NCI-H2227 treated with DMSO at 0.1 percent for 48 hours (cell line): Measurements from ENCODE around the gene PHACTR3.
A peak's percentile ranks its signal among the peaks of the same experiment; 100 is the strongest.

Experiments
- DNase-seq: peaks from one replicate; lab custom pipeline; 2025; lab: John Stamatoyannopoulos, UW

Gene PHACTR3

DNA sequence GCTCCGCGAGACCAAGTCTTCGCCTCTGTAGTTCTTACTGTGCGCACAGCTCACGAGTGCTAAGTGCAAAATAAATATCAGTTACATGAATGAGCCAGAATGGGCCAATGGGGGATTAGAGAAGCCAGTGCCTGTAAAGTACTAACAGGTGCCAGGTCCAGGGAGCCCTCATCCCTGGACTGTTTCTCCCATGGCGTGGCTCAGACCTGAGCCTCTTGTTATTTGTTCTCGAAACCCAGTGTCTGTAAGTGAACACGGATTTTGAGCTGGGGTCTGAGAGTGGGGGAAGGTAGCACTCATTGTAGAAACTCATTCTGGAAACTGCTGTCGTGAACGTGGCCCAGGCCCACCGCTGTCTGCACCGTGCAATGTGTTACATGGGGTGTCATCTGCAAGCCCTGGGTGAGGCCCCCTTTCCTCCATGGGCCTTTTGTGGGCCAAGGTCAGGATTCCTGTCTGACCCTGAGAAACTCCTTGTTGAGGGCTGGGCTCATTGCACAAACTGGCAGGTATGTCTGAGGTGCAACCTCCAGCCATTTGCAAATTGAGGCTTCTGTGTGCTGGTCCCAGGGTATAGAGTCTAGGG, 174.4 kb downstream of the PHACTR3 start:
- no peak for DNase-seq

DNA sequence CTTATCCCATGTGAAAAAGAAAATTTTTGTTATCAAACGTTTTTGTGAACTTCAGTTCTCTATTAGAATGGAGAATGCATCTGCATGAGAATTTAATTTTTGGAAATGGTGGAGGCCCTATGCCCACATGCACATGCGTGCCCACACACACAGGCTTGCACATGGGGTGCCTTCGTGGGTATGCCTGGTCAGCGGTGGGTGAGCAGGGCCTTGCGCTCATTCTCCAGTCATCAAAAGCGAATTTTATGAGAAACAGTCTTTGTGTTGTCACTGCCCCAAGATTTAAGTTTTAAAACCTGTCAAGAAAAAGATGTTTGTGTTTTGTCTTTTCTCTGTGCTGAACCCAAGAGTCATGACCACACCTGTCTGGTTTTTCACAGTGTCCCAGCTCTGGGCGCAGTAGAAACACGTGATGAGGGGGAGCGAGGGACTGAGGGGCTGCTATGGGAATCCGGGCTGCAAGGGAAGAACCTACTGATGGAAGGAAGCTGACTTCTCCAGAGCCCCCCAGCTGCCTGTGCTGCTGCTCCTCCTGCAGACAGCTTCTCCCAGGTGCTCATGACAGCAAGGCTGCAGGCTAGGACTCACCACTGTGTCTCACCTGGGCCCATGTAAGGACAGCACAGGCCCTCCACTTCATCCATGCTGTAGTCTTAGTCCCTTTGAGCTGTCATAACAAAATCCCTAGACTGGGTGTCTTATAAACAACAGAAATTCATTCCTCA, 175.5 kb downstream of the PHACTR3 start:
- no peak for DNase-seq

DNA sequence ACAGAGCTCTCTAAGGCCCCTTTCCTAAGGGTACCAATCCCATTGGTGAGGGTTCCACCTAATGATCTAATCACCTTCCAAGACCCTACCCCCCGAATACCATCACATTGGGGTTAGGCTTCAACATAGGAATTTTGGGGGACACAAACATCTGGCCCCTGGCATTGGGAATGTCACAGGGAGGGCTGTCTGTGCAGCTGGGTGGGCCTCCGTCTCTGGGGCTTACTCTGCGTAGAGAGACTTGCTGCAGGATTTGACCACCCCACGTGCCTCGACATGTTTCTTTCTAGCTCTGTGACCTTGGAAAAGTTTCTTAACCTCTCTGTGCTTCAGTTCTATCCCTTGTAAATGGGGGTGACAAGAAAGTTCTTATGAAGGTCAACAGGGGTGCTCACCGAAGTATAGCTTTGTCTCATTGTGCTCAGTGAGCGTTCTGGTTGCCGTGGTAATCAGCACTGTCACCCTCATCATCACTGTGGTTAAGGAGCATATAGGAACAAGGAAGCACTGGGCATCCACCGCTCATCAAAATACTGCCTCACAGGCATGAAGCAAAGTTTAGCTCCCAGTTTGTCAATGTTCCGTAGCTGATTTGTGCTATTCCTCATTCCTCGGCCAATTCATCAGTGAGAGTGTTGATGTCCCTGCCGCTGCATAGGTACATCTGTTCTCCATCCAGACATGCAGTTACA, 176.3 kb downstream of the PHACTR3 start:
- DNase-seq: no peak

DNA sequence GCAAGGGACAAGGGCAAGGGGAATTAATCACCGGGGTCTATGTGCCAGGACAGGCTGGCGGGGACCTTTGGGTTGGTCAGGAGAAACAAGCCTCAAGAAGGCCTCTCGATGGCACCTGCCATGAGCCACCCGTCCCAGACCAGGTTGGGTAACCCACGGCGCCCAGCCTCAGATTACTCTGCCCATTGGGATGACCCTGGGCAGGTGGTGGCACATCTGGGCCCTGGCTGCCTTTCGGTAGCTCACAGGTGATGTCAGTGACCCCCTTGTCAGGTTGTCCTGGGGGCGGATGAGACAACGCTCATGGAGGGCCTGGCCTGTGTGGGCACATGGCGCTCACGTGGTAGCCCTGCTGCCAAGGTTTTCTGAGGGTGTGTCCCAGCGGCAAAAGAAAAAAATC, 176.9 kb downstream of the PHACTR3 start:
- no peak for DNase-seq

DNA sequence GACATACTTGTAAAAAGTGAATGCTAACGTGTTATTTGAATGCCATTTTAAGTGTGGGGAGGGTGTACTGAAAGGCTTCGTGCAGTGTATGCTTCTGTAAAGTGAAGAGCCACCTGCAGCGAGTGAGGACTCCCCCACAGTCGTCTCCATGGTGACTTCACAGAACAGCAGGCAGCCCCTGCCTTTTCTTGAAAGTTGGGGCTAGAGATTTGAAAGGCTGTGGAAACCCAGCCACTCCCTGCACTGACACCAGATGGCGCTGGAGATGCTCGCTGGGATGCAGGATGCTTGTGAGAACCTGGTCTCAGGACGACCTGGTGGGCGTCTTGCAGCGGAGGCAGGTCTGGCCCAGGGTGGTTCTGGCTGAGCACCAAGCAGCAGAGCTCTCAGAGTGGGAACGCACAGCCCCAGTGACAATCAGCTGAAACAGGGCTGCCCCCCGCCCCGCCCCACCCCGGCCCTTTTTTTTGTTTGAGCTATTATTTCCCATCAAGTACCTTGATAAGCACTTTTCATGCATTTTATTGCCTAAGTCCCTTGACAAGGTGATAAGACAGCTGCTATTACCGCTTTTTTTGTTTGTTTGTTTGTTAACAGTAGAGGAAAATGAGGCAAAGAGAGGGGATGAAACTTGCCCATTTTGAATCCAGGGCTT, 178.8 kb downstream of the PHACTR3 start:
- DNase-seq: peak; percentile 55

DNA sequence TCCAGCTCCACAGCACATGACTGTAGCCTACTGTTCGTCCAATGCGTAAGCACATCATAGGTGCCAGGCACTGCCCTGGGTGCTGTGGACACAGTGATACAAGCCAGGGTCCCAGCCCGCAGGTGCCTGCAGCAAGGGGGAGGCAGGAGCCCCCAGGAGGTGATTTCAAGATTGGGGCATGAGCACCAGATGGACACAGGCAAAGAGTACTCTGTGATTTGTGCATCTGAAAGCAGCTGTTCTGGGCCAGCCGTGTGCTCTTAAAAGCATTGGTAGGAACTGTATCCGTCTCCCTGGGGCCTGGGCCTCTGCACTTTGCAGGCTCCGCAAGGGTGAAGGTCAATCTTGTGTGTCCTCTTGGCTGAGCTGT, 179.3 kb downstream of the PHACTR3 start:
- DNase-seq: no peak

DNA sequence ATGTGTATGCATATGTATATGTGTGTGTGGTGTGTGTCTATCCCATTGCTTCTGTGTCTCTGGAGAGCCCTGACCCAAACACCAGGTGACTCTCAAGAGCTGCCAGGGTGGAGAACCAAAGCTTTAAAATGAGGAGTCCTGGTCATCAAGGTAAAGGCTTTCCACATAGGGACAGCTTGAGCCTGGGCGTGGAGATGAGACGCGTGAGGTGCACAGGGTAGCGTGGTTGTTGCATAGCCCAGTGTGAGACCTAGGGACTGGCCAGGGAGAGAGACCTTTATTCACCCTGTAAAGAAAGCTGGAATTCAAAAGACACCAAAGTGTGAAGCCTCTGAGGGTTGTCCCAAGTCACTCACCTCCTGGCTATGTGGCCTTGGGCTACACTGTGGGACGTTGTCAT, 180.0 kb downstream of the PHACTR3 start:
- no peak for DNase-seq

DNA sequence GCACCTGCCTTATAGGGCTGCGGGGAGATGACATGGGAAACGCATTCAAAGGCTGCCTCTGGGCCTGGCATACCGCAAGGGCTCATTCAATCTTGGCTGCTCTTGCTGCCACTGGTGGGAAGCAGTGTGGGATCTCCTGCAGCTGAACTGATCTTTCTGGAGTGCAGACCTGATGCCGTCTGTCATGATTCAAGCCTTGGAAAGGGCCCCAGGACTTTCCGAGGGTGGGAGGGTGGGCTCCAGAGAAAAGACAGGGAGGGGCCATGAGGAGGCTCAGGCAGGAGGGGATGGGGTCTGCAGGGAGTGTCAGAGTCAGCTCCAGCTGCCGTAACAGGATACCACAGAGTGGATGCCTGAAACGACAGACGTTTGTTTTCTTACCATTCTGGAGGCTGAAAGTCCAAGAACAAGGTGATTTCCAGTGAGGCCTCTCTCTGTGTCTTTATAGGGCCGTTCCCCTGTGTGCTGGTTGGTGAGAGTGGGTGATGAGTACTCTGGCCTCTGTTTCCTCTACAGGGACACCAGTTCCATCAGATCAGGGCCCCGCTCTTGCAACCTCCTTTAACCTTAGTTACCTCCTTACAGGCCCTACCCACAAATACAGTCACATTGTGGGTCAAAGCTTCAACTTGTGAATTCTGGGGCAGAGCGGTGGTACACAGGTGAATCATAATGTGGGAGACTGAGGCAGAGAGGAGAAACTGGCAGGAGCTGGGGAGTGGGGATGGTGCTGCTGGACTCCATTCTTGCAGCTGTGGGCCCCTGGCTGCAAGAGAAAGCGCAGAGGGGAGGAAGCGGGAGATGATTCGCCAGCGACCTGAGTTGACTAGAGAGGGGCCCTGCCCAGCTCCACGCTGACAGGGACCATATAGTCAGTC, 180.7 kb downstream of the PHACTR3 start:
- DNase-seq: no peak

DNA sequence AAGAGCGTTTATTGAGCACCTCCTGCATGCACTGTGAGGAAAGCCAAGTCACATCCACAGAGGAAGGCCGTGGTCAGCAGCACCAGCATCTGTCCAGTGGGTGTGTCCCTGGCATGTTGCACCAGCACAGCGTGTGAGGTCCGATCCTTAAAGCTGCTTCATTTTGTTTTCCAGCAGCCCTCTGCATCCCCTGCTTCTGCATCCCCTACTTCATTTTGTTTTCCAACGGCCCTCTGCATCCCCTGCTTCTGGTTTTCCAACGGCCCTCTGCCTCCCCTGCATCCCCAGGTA, 181.3 kb downstream of the PHACTR3 start:
- DNase-seq: no peak

DNA sequence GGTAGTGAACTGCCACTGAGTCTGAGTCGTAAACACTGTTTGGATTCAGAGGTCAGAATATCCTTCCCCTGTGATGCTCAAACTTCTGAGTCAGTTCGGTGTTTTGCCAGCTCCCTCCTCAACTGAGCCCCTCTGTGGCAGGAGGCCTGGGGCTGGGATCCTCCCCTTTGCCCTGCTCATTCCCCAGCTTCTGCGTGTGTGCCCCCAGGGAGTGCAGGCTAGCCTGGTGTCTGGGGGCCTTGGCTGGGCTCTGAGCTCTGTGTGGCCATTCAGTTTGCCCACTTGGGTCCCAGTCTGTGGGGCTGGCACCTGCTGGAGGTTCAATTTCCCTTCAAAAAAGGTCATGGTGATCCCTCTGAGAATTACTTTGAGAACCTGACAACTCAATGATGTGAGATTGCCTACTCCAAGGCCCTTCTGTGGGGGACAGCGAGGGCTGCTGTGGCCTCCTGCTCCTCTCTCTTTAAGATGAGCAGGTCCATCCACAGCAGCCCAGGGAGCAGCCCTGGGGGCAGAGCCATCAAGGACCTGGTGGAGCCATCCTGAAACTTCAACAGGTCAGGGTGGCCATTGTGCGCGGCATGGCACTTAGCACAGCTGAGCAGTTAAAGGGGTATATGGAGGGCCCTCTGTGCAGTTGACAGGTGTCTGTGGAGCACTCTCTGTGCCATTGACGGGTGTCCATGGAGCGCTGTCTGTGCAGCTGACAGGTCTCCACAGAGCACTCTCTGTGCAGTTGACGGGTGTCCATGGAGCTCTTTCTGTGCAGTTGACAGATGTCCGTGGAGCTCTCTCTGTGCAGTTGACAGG, 181.9 kb downstream of the PHACTR3 start:
- no peak for DNase-seq

DNA sequence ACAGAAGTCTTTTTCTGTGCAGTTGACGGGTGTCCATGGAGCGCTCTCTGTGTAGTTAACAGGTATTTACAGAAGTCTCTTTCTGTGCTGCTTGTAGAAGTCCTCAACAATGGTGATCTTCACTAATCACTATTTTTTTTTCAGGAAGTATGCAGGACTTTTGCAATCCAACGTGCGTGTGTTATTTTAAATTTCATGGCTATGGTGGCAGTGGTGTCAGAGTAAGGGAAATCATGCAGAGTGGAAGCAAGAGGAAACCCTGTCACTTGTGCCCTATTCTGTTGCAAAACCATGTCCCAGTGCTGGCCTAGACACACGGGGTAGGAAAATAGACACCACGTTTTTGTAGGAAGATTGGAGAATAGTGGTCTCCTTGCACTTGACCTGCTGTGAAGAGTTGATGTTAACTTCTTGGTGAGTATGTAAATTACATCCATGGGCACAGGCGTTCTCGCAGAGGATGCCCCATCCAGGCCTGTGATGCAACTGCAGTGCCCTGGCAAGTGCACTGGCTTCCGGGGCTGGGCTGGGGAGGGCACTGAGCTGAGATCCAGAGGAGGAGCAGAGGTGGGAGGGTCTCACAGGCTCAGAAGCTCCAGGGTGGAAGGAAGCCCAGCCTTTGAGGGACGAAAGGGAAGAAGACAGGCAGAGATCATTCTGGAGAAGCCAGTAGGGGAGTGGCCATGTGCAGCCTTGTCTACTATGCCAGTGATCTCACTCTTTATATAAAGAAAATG, 182.6 kb downstream of the PHACTR3 start:
- DNase-seq: no peak

DNA sequence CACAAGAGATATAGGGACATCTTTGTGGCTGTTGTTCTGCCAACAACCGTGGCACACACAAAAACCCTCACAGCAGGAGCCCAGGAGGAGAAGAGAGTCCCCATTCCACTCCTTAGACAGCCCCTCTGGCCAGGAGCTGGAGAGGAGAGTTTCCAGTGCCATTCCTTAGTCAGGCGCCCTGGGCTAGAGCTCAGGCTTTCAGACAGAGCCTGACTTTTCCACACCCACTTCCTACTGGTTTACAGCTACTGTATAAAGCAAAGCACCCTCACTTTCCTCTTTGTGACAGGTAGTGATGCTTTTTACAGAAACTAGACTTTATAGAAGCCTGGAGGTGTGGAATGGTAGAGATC, 183.2 kb downstream of the PHACTR3 start:
- no peak for DNase-seq

DNA sequence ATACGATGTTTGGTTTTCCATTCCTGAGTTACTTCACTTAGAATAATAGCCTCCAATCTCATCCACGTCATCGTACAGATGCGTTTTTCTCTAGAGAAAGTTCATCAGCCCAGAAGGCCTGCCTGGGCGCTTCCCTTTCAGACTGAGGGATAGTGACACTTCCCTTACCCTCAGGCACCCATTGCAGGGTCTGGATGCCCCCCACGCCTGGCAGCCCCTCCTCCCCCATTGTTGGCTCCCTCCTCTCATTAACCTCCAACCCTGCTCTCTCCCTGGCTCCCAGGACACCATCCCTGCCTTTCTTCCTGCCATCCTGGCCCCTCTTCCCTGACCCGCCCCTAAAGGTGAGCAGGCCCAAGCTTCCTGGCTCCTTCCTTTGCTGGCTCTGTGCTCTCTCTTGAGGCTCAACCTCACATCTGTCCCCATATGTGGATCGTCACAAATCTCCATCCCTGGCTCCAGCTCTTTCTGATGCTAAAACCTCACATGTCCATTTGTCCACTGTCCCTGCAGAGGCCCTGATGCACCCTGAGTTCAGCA, 183.9 kb downstream of the PHACTR3 start:
- no peak for DNase-seq

DNA sequence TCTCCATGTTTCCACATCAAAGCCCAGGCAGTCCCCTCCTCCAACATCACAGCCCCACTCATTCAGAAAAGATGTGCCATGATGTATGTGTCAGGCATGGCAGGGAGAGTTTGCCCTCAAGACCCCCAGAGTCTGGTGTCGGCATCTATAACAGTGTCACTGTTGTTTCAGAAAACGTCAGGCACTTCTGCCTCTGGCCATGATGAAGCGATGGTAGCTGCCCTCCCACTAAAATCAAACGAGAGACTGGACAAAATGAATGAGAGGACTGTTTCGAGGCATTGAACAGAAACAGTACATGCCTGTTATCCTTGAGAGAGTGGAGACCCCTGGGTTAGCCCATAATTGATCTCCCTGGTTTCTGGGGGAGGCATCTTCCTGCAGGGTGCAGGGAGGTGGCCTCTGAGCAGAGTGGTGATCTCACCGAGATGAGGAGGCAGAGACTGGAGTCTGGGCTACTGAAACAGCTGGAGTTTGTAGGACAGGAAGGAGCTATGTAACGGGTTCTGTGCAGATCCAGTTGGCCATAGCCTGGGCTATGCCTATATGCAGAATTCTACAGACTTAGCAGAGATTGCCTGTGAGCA, 184.6 kb downstream of the PHACTR3 start:
- DNase-seq: no peak

DNA sequence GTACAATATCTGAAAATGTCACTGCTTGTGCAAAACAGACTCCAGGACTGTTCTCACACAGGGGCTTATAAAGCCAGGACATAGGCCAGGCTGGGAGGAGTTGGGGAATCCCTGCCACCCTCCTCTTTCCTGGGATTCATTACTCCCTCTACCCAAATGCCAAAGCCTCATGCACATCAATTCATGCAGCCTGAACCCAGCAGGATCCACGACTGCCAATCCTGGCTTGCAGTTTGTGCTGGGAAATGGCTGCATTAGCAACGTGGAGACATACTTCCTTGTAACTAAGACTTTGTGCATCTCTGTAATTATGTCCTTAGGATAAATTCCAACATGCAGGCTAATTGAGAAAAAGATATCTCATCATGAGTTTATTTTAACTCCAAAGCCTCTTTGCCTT, 185.3 kb downstream of the PHACTR3 start:
- no peak for DNase-seq

DNA sequence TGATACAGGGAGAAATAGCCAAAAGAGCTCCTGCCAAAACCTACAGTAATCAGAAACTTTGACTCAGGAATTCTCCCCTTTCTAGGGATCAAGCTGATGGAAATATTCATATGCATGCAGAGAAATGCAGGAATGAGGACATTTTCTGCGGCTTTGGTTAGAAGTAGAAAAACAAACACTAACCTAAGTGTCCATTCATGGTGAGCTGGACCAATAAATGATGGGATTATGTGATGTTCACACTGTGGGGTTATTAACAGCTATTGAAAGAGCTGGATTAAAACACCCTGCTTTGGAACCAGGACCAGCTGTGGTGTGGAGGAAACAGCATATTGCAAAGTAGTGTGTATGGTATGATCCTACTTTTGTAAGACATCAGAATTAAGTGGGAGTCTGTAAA, 186.0 kb downstream of the PHACTR3 start:
- no peak for DNase-seq

DNA sequence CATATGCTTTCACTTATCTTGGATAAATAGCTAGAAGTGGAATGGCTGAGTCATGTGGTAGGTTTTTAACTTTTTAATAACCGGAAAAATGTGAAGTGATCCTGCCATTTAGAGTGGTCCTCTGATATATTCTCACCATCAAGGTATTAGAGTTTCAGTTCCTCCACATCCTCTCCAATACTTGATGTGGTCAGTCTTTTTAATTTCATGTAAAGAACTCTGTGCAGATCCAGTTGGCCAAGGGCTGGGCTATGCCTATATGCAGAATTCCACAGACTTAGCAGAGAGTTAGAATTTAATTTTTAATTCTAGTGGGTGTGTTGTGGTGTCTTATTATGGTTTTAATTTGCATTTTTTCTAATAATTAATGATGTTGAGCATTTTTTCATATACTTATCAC, 188.0 kb downstream of the PHACTR3 start:
- no peak for DNase-seq

DNA sequence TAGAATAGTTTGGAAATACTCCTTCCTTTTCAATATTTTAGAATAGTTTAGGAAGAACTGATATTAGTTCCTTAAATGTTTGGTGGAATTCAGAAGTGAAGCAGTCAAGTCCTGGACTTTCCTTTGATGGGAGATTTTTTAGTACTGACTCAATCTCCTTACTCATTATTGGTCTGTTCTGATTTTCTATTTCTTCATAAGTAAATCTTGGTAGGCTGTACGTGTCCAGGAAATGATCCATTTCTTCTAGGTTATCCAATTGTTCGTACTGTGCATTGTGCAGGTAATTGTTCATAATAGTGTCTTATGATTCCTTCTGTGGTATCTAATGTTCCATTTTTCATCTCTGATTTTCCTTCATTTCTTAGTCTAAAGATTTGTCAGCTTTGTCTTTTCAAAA, 190.2 kb downstream of the PHACTR3 start:
- DNase-seq: no peak

DNA sequence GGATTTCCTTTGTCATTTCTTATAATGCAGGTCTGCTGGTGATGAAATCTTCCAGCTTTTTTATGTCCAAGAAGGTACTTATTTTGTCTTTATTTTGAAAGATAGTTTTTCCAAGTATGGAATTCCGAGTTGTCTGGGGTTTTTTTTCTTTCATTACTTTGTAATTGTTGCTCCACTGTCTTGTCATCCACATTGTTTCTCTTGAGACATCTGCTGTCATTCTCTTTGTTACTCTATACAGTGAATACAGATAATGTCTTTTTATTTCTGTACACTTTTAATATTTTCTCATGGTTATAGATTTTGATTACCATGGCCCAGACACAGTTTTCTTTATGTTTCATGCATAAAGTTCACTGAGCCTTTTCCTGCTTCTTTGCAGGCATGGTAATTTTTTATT, 196.0 kb downstream of the PHACTR3 start:
- no peak for DNase-seq

DNA sequence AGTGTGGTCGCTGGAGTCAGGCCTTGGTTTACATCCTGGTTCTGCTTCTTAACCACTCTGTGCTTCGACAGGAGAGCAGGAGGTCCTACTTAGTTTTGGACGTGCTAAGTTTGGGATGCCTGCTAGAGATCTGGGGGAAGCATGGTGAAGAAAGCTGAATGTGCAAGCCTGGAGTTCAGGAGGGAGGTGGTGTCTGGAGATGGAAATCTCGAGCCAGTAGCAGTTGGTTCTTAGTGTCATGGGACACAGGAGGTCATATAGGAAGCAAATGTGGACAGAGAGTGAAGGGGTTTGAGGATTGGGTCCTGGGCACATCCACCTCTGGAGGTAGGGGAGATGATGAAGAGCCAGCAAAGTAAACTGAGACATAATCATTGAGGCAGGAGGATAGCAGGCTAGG, 197.7 kb downstream of the PHACTR3 start:
- no peak for DNase-seq
